Lower lobe of right lung (tissue), 2 donors: ENCODE results near the gene PCDHB5. TPM values are rescaled to one million over a fixed set of nuclear protein-coding genes. Genes with fewer than 3 reads are reported as not detected.

ENCODE experiments used
- ATAC-seq, 2 donors: fragments of 200-7000 bp; cut with Tn5 transposase; one replicate each; pipeline ENCODE4 v1.9.1; 2020 to 2022; ENCODE audit warnings: mild to moderate bottlenecking in 2 of 2, moderate library complexity in 2 of 2
- DNase-seq: peaks from one replicate; pipeline ENCODE4 v3.0.0-alpha.2; 2020
- H3K27ac ChIP-seq: fragments of 200-600 bp; one replicate; pipeline ENCODE4 v1.8.0; 2022
- H3K27me3 ChIP-seq: fragments of 200-600 bp; one replicate; pipeline ENCODE4 v1.8.0; 2022; ENCODE audit warnings: low read depth
- H3K36me3 ChIP-seq: fragments of 200-600 bp; one replicate; pipeline ENCODE4 v1.8.0; 2022; ENCODE audit warnings: mild to moderate bottlenecking
- H3K4me1 ChIP-seq: fragments of 200-600 bp; one replicate; pipeline ENCODE4 v1.8.0; 2022
- H3K4me3 ChIP-seq: fragments of 200-600 bp; one replicate; pipeline ENCODE4 v1.8.0; 2022; ENCODE audit warnings: mild to moderate bottlenecking
- H3K9me3 ChIP-seq: fragments of 200-600 bp; one replicate; pipeline ENCODE4 v1.8.0; 2022
- intact Hi-C: fragments of 100-400 bp; cut with DNase I; formaldehyde crosslinking; loops from one replicate; pipeline ENCODE4 v1.11.0; 2022
- total RNA-seq: library from RNA; stranded (reverse); fragmentation: NEBNext Ultra II Directional; extraction: Animal tissue kit (Norgen Biotek cat#: 25700); gene quantifications from one replicate; pipeline ENCODE4 v1.2.1, GENCODE V29; 2021
- TF ChIP-seq, protein P1 (sequence below): fragments of 200-600 bp; IDR thresholded peaks from one replicate; pipeline ENCODE4 v1.8.0; 2022; ENCODE audit warnings: antibody characterized with exemption, mild to moderate bottlenecking
- donor health status: DM: no; HTN: yes; CAD: no; lungs with severe emphysema.

Gene PCDHB5
- total RNA-seq, 1 donor from 2014 or later, result 1.8 TPM

DNA sequence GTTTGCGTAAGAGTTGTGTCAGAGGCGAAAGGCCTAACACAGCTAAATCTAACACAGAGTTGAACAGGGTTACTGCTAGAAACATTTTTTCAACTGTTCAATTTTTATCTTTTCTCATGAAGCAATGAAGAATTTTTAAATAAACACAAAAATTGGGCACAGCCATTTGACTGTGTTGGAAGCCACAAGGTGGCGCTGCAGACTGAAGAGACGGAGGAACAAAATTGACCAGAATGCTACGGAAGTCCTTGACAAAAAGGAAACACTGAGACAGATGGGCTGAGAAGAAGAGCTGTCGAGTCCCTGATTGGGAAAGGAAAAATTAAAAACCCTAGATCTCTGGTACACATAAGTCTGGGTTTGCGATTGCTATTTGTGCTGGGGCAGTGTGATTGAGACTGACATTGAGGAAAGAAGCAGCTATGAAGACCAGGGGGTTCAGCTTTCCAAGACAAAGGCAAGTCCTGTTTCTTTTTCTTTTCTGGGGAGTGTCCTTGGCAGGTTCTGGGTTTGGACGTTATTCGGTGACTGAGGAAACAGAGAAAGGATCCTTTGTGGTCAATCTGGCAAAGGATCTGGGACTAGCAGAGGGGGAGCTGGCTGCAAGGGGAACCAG, 52.0 kb downstream of the PCDHB5 start, which contains the start of gene PCDHB9:
Gene PCDHB9, plus strand, starts transcription at position 265 of the 616 bp plus-strand sequence. Its CDS starts 158 bp downstream, at position 423.
- Histone ChIP-seq H3K27me3 (peaks cover 3% of the 10 kb centered on the region), H3K4me3 (no peak within 1 kb of the TSS)
- ATAC-seq, result no peak

More for the DNA sequence above, 52.0 kb downstream of the PCDHB5 start, which contains the start of gene PCDHB9:
- no peaks in the 10 kb centered on the region for H3K36me3 ChIP-seq
- intact Hi-C loops, result no loop called here
- TF ChIP-seq, protein P1, sequence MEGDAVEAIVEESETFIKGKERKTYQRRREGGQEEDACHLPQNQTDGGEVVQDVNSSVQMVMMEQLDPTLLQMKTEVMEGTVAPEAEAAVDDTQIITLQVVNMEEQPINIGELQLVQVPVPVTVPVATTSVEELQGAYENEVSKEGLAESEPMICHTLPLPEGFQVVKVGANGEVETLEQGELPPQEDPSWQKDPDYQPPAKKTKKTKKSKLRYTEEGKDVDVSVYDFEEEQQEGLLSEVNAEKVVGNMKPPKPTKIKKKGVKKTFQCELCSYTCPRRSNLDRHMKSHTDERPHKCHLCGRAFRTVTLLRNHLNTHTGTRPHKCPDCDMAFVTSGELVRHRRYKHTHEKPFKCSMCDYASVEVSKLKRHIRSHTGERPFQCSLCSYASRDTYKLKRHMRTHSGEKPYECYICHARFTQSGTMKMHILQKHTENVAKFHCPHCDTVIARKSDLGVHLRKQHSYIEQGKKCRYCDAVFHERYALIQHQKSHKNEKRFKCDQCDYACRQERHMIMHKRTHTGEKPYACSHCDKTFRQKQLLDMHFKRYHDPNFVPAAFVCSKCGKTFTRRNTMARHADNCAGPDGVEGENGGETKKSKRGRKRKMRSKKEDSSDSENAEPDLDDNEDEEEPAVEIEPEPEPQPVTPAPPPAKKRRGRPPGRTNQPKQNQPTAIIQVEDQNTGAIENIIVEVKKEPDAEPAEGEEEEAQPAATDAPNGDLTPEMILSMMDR, result peak; percentile 40
- H3K27ac ChIP-seq, result no peak within 1 kb of the TSS
- no peak for DNase-seq
- no peaks in the 10 kb centered on the region for H3K4me1 ChIP-seq
- peaks cover 43% of the 10 kb centered on the region for H3K9me3 ChIP-seq

Other genes with a start within 250 kb of the PCDHB5 start
- 3.1 TPM for gene PCDHAC1, start 208.9 kb upstream of the PCDHB5 start, total RNA-seq
- 5.8 TPM for gene PCDHAC2, start 168.7 kb upstream of the PCDHB5 start, total RNA-seq
- gene PCDHB1, start 83.8 kb upstream of the PCDHB5 start, total RNA-seq, result 0.15 TPM
- 5.6 TPM for gene PCDHB2, start 40.6 kb upstream of the PCDHB5 start, total RNA-seq
- 1.5 TPM for gene PCDHB3, start 34.7 kb upstream of the PCDHB5 start, total RNA-seq
- 2.2 TPM for gene PCDHB4, start 13.4 kb upstream of the PCDHB5 start, total RNA-seq
- 0.41 TPM for gene PCDHB6, start 14.9 kb downstream of the PCDHB5 start, total RNA-seq
- gene PCDHB7, start 37.4 kb downstream of the PCDHB5 start, total RNA-seq, result 1.9 TPM
- gene PCDHB8, start 42.6 kb downstream of the PCDHB5 start, total RNA-seq, result 2.6 TPM
- 2.6 TPM for gene PCDHB16, start 47.2 kb downstream of the PCDHB5 start, total RNA-seq
- 3.0 TPM for gene PCDHB9, start 52.0 kb downstream of the PCDHB5 start, total RNA-seq
- gene PCDHB10, start 57.1 kb downstream of the PCDHB5 start, total RNA-seq, result 2.0 TPM
- 2.7 TPM for gene PCDHB11, start 64.4 kb downstream of the PCDHB5 start, total RNA-seq
- 1.7 TPM for gene PCDHB12, start 73.5 kb downstream of the PCDHB5 start, total RNA-seq
- 2.9 TPM for gene PCDHB13, start 78.7 kb downstream of the PCDHB5 start, total RNA-seq
- 2.1 TPM for gene PCDHB14, start 88.1 kb downstream of the PCDHB5 start, total RNA-seq
- 2.8 TPM for gene PCDHB15, start 110.2 kb downstream of the PCDHB5 start, total RNA-seq
- 0.71 TPM for gene SLC25A2, start 168.8 kb downstream of the PCDHB5 start, total RNA-seq
- 65.0 TPM for gene TAF7, start 185.6 kb downstream of the PCDHB5 start, total RNA-seq
- gene PCDHGA1, start 195.3 kb downstream of the PCDHB5 start, total RNA-seq, result 0.53 TPM
- 2.7 TPM for gene PCDHGA2, start 203.6 kb downstream of the PCDHB5 start, total RNA-seq
- 1.8 TPM for gene PCDHGA3, start 208.6 kb downstream of the PCDHB5 start, total RNA-seq
- 1.8 TPM for gene PCDHGB1, start 214.9 kb downstream of the PCDHB5 start, total RNA-seq
- 3.1 TPM for gene PCDHGA4, start 219.8 kb downstream of the PCDHB5 start, total RNA-seq
- gene PCDHGB2, start 224.8 kb downstream of the PCDHB5 start, total RNA-seq, result 3.7 TPM
- gene PCDHGA5, start 229.0 kb downstream of the PCDHB5 start, total RNA-seq, result 2.8 TPM
- gene PCDHGB3, start 235.0 kb downstream of the PCDHB5 start, total RNA-seq, result 2.2 TPM
- 3.2 TPM for gene PCDHGA6, start 238.7 kb downstream of the PCDHB5 start, total RNA-seq
- gene PCDHGA7, start 247.5 kb downstream of the PCDHB5 start, total RNA-seq, result 1.9 TPM